ENCODE results near the gene CDC42. TPM values are rescaled to one million over a fixed set of nuclear protein-coding genes. Genes with fewer than 3 reads are reported as not detected.

The CDC42 gene
- total RNA-seq, 1 donor from 2014 or later, result 339 TPM

DNA sequence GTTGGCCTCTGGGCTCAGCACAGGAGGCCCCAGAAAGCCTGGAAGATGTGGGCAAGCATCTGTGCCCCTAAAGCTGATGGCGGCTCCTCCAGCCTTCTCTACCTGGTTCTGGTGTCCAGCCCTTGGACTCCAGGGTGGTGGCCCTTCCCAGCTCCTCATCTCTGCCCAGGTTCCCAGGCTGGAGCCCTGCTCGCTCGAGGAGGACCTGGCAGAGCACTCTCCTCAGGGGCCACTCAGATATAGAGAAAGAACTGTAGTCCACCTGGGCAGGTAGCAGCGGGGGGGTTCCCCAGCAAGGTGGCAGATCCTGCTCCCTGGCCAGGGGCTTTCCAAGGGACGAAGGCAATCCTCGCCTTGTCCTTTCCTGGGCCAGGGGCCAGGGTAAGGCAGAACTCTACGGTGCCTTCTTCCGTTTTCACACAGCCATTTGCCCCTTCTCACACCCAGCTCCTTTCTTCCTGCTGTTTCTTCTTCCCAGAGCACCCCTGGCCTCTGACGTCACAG, 71.4 kb downstream of the CDC42 start:
- DNase-seq (ENCODE audit: low read depth), result no peak
- TF ChIP-seq, protein P1, sequence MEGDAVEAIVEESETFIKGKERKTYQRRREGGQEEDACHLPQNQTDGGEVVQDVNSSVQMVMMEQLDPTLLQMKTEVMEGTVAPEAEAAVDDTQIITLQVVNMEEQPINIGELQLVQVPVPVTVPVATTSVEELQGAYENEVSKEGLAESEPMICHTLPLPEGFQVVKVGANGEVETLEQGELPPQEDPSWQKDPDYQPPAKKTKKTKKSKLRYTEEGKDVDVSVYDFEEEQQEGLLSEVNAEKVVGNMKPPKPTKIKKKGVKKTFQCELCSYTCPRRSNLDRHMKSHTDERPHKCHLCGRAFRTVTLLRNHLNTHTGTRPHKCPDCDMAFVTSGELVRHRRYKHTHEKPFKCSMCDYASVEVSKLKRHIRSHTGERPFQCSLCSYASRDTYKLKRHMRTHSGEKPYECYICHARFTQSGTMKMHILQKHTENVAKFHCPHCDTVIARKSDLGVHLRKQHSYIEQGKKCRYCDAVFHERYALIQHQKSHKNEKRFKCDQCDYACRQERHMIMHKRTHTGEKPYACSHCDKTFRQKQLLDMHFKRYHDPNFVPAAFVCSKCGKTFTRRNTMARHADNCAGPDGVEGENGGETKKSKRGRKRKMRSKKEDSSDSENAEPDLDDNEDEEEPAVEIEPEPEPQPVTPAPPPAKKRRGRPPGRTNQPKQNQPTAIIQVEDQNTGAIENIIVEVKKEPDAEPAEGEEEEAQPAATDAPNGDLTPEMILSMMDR (conservative IDR thresholded peaks at IDR 0.05; ENCODE audit: low read depth, low read length), result no peak
- no peak overlapping the region for H3K4me3 ChIP-seq (ENCODE audit: low read depth, low read length)

DNA sequence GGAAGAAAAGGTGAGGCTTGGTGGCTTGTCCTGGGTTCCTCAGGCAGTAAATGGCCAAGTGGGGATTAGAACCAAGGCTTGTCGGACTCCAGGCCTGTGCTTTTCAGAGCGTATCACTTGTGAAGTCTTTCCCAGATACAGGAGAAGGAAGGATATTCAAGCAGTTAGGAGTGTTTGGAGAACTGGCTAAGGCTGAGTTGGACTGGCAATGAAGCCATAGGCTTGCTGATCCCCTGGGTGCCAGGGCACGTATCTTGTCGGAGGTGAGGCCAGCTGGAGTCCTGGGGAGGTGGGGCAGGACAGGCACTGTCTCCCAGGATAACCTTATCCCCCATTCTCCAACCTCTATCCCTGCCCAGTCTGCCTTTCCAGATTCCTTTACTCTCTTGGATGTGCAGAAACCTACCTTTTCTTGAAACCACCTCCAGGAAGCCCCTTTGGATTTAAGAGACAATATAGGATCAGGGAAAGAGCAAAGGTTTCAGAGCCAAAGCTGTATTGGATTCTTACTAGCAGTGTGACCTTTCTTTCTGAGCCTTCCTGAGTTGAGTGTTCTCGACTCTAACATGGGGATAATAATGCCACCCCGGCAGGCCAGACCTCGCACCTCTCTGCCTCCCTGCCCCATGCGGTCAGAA, 72.2 kb downstream of the CDC42 start:
- TF ChIP-seq, protein P1 (conservative IDR thresholded peaks at IDR 0.05; ENCODE audit: low read depth, low read length), result no peak
- no peak for DNase-seq (ENCODE audit: low read depth)
- H3K4me3 ChIP-seq (ENCODE audit: low read depth, low read length), result no peak overlapping the region

DNA sequence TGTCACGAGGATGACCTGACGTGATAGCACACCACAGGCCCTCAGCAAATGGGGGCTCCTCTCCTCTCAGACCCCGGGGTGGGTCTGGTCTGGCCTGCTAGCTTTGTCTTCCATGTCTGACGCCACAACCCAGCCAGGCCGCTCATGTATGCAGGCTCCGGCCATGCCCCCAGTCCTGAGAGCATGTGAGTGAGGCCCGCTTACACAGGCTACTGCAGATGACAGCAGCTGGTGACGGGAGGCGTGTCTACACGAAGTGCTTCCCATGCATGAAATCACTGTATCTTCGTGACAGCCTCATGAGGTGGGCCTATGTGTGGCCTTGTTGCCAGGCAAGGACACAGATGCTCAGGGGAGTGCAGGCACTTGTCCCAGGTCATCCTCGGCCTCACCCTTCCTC, 74.0 kb downstream of the CDC42 start:
- H3K4me3 ChIP-seq (ENCODE audit: low read depth, low read length), result no peak overlapping the region
- TF ChIP-seq, protein P1 (conservative IDR thresholded peaks at IDR 0.05; ENCODE audit: low read depth, low read length), result no peak
- DNase-seq (ENCODE audit: low read depth), result no peak

DNA sequence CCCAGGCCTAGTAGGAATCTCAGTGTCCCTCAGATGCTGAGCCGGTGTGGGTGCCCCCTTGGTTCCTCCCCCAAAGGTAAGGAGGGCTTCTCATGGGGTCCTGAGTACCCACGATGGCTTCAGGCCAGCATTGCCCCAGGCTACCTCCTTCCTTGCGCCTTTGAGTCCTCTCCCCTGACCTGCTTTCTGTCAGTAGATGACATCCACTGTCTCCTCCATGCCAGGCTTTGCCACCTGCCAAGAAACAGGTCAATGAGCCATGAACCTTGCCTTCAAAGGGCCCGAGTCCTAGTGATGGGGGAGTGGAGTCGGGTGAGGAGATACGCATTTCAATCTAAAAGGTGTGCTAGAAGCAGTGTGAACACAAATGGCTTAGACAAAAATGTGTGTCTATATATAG, 74.7 kb downstream of the CDC42 start:
- no peak overlapping the region for H3K4me3 ChIP-seq (ENCODE audit: low read depth, low read length)
- TF ChIP-seq, protein P1 (conservative IDR thresholded peaks at IDR 0.05; ENCODE audit: low read depth, low read length), result no peak
- no peak for DNase-seq (ENCODE audit: low read depth)

DNA sequence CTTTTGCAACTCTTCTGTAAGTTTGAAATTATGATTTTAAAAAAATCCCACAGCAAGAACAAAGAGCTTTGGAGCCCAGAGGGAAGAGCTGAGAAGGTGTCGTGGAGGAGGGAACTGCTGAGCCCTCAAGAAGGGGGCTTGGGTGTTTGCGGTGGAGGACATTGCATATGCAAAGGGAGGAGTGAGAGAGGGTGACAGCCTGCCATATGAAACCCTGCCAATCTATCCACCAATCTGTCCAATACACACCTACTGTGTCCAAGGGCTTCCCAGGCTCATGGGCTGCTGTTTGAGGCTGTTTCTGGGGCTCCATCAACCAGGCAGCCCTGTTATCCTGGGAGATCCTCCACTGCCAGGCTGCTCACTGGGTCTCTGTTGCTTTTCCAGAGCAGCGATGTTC, 75.2 kb downstream of the CDC42 start:
- TF ChIP-seq, protein P1 (conservative IDR thresholded peaks at IDR 0.05; ENCODE audit: low read depth, low read length), result no peak
- H3K4me3 ChIP-seq (ENCODE audit: low read depth, low read length), result no peak overlapping the region
- DNase-seq (ENCODE audit: low read depth), result no peak

DNA sequence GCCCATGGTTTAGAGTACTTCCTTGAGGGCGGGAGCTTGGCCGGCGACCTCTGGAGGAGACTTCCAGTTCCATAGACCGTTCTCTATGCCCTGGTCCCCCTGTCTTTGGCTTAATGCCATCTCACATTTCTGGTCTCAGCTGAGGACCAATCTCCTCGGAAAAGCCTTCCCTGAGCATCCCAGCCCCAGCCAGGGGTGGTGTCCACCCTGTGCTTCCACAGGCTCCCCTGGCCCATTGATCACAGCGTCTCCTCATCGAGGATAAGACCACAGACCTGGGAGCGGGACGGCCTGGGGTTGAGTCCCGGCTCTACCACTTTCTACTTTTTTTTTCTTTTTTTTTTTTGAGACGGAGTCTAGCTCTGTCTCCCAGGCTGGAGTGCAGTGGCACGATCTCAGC, 75.9 kb downstream of the CDC42 start:
- H3K4me3 ChIP-seq (ENCODE audit: low read depth, low read length), result no peak overlapping the region
- TF ChIP-seq, protein P1 (conservative IDR thresholded peaks at IDR 0.05; ENCODE audit: low read depth, low read length), result no peak
- no peak for DNase-seq (ENCODE audit: low read depth)

DNA sequence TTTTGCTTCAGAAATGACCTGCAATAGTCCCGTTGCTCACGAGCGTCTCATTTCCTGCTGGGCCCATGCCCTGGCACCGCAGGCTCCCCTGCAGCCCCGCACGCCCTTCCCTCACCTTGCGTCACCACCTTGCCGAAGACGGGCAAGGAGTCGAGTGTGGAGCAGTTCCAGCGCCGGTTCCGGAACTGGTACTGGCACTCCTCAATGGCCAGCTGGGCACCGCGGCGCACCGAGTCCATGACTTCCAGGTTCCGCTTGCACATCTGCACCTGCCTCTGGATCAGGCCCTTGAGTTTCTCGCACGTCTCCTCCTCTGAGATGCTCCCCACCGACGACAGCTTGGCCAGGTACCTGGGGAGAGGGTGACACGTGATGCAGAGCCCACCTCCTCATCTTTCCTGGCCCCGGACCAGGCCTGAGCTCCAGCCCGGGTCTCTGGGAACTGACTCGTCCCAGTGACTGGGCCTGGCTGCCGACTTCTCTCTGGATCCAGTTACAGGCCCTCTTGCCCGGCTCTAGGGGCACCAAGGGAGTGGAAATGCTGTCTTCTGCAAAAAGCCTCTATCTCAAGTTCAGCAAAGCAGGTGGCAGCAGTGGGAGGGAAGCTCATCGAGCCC, 77.1 kb downstream of the CDC42 start:
- no peak overlapping the region for H3K4me3 ChIP-seq (ENCODE audit: low read depth, low read length)
- TF ChIP-seq, protein P1 (conservative IDR thresholded peaks at IDR 0.05; ENCODE audit: low read depth, low read length), result no peak
- no peak for DNase-seq (ENCODE audit: low read depth)

All from epithelial cell of proximal tubule (primary cell).